ENCODE results near the gene GATA1.

GRCh38 chrX:48761674-48762471 is 24.5 kb upstream of the GATA1 start, which contains the start of gene GLOD5:
- TF ChIP-seq CTCF (IDR thresholded peaks at IDR 0.05) (peak; percentile 51), ZFX (IDR thresholded peaks at IDR 0.05; ENCODE audit: borderline replicate concordance) (no peak)
